A549 (cell line): Measurements from ENCODE around the gene KLK12. TPM values are rescaled to one million over a fixed set of nuclear protein-coding genes. Genes with fewer than 3 reads are reported as not detected.

Source experiments
- ATAC-seq, 2 experiments: fragments of 200-7000 bp in 1 of 2; fragments of >200 bp in 1 of 2; cut with Nextera tagmentation in 1 of 2; cut with Tn5 transposase in 1 of 2; 3 replicates each; pipeline versions ENCODE4 v1.8.0 to v1.9.1; 2018 to 2020; ENCODE audit warnings: mild to moderate bottlenecking in 1 of 2, moderate library complexity in 1 of 2
- CTCF ChIA-PET: fragments of 300-600 bp; sonication (Branson Sonifier 250); formaldehyde crosslinking; extraction: SDS; loops from one replicate; lab custom pipeline; 2021; ENCODE audit warnings: antibody characterized with exemption, inconsistent platforms; lab: Yijun Ruan, JAX
- POLR2A ChIA-PET: fragments of 350-600 bp; formaldehyde crosslinking; extraction: SDS; loops from one replicate; lab custom pipeline; 2021; ENCODE audit warnings: antibody characterized with exemption, inconsistent platforms; lab: Yijun Ruan, JAX
- DNase-seq, 2 experiments: peaks; one replicate each; pipeline versions ENCODE4 v3.0.0 to v3.0.0-alpha.2; 2011 to 2016; ENCODE audit warnings: low read depth in 1 of 2, low spot score in 1 of 2
- FAIRE-seq: peaks from 2 replicates; lab custom pipeline; 2011; peaks lifted over from hg19 to GRCh38; lab: Jason Lieb, UNC
- H3K27ac ChIP-seq, 2 experiments: fragments of >200 bp; sonication (Bioruptor Twin); formaldehyde crosslinking; 3 replicates each; pipeline ENCODE4 v1.5.1; 2016 to 2017
- H3K4me1 ChIP-seq: fragments of >200 bp; sonication (Bioruptor Twin); formaldehyde crosslinking; 3 replicates; pipeline ENCODE4 v1.6.1; 2016
- H3K4me2 ChIP-seq: fragments of >200 bp; sonication (Bioruptor Twin); formaldehyde crosslinking; 3 replicates; pipeline ENCODE4 v1.6.1; 2016
- H3K4me3 ChIP-seq: fragments of >200 bp; sonication (Bioruptor Twin); formaldehyde crosslinking; 3 replicates; pipeline ENCODE4 v1.5.1; 2016
- H3K9me3 ChIP-seq: fragments of >200 bp; sonication (Bioruptor Twin); formaldehyde crosslinking; 3 replicates; pipeline ENCODE4 v1.6.1; 2016
- ATOH8 ChIP-seq: fragments of 250-450 bp; sonication (Bioruptor Pico); IDR thresholded peaks from 2 replicates; pipeline ENCODE4 v1.5.0; 2020; ENCODE audit warnings: low read depth, mild to moderate bottlenecking, moderate library complexity
- CTCF ChIP-seq: fragments of >200 bp; sonication (Bioruptor Twin); formaldehyde crosslinking; IDR thresholded peaks from 3 replicates; pipeline ENCODE4 v1.5.1; 2016
- EP300 ChIP-seq, 2 experiments: fragments of >200 bp; sonication (Bioruptor Twin); formaldehyde crosslinking; IDR thresholded peaks; 2 replicates in 1 of 2; 3 replicates in 1 of 2; pipeline ENCODE4 v1.6.1; 2016 to 2017
- ESRRA ChIP-seq: fragments of 150-350 bp; IDR thresholded peaks from 2 replicates; pipeline ENCODE4 v1.6.1; 2014; ENCODE audit warnings: mild to moderate bottlenecking, low read length, borderline replicate concordance
- HES2 ChIP-seq: fragments of >200 bp; sonication (Bioruptor Twin); formaldehyde crosslinking; IDR thresholded peaks from 2 replicates; pipeline ENCODE4 v1.6.1; 2016
- HOXA7 ChIP-seq: fragments of 250-450 bp; sonication (Bioruptor Pico); IDR thresholded peaks from 2 replicates; pipeline ENCODE4 v1.5.0; 2020; ENCODE audit warnings: mild to moderate bottlenecking, moderate library complexity
- KDM1A ChIP-seq: fragments of 200-600 bp; sonication (generic); IDR thresholded peaks from 2 replicates; pipeline ENCODE4 v1.6.1; 2016; ENCODE audit warnings: low read depth, mild to moderate bottlenecking
- NFE2L2 ChIP-seq: fragments of 150-350 bp; conservative IDR thresholded peaks from 2 replicates; pipeline ENCODE4 v1.6.1; 2014; ENCODE audit warnings: low read length
- RAD21 ChIP-seq, 2 experiments: fragments of >200 bp in 1 of 2; sonication (Bioruptor Twin) in 1 of 2; formaldehyde crosslinking in 1 of 2; IDR thresholded peaks in 1 of 2; conservative IDR thresholded peaks in 1 of 2; 2 replicates in 1 of 2; 3 replicates in 1 of 2; pipeline ENCODE4 v1.6.1; 2012 to 2018; ENCODE audit warnings: inconsistent platforms in 1 of 2
- RARB ChIP-seq: fragments of 250-450 bp; sonication (Bioruptor Pico); IDR thresholded peaks from 2 replicates; pipeline ENCODE4 v1.8.0; 2021; ENCODE audit warnings: mild to moderate bottlenecking, moderate library complexity
- RNF2 ChIP-seq: fragments of 200-600 bp; sonication (generic); IDR thresholded peaks from 2 replicates; pipeline ENCODE4 v1.6.1; 2016; ENCODE audit warnings: low read depth, mild to moderate bottlenecking, antibody characterized with exemption, moderate library complexity, borderline replicate concordance
- SMC3 ChIP-seq: fragments of >200 bp; sonication (Bioruptor Twin); formaldehyde crosslinking; IDR thresholded peaks from 3 replicates; pipeline ENCODE4 v1.6.1; 2018; ENCODE audit warnings: inconsistent platforms
- TFCP2L1 ChIP-seq: fragments of 250-450 bp; sonication (Bioruptor Pico); IDR thresholded peaks from 2 replicates; pipeline ENCODE4 v1.5.0; 2021; ENCODE audit warnings: mild to moderate bottlenecking
- WGBS: methylation state at CpG from one replicate; pipeline ENCODE4 v1.1.6; 2017; ENCODE audit errors: missing lambda C conversion rate; 5-methylcytosine and 5-hydroxymethylcytosine counted together
- polyA plus RNA-seq, 4 experiments: library from polyadenylated mRNA; depleted of rRNA in 3 of 4; stranded (reverse); fragments of >200 nt; fragmentation: RNase III in 1 of 4; extraction: RNeasy Plus Mini Kit Qiagen cat#74134 plus additional on column Dnase treatment in 1 of 4; gene quantifications; 2 replicates in 3 of 4; 3 replicates in 1 of 4; pipeline ENCODE4 v1.2.3, GENCODE V29; 2011 to 2017

The KLK12 gene
- polyA plus RNA-seq, 2 of the 4 experiments (the other 2 are of a cell fraction): not detected

- FAIRE-seq (no peak), DNase-seq (no peak), ATAC-seq (peak; percentile 22 to 30)
- peak overlapping the region; percentile 35 for H3K4me3 ChIP-seq
- WGBS: 22% methylated on average over 12 of the region's 12 CpGs
- CTCF ChIA-PET: interaction anchor here (0.6 to 4.0 kb wide), 6 partner anchors 10 to 164 kb away, joined by 3 to 21 read pairs (median 4); no protein-coding TSS in a partner anchor
- no peaks in the 10 kb centered on the region for H3K9me3 ChIP-seq
- H3K4me2 ChIP-seq: peak overlapping the region; percentile 79
- peaks cover 6% of the 10 kb centered on the region; the same call in 2 of the 3 replicates for H3K4me1 ChIP-seq
- no peak overlapping the region for H3K27ac ChIP-seq
- no peak for TF ChIP-seq RNF2
- no peak for TF ChIP-seq HES2
- no peak for TF ChIP-seq EP300 (IDR thresholded peaks at IDR 0.05)
- no peak for TF ChIP-seq HOXA7 (CRISPR knock-in tag)
- TF ChIP-seq CTCF: no peak
- no peak for TF ChIP-seq ATOH8 (CRISPR knock-in tag)
- POLR2A ChIA-PET: no interaction called here
Measured at GRCh38 chr19:51002089-51002532, 32.7 kb downstream of the KLK12 start.

- DNase-seq (no peak), ATAC-seq (peak in 1 of 2 experiments; percentile 12; a peak in 1 of 6 replicates), FAIRE-seq (no peak)
- peak within 1 kb of the TSS; percentile 35 for H3K4me3 ChIP-seq
- H3K4me2 ChIP-seq: peak within 1 kb of the TSS; percentile 79
- peaks cover 6% of the 10 kb centered on the region; the same call in 2 of the 3 replicates for H3K4me1 ChIP-seq
- no peak within 1 kb of the TSS for H3K27ac ChIP-seq
- TF ChIP-seq RAD21 (conservative IDR thresholded peaks at IDR 0.05 in 1 of 2, IDR thresholded peaks at IDR 0.05 in 1 of 2) (no peak), ESRRA (no peak), SMC3 (no peak)
- no peaks in the 10 kb centered on the region for H3K9me3 ChIP-seq
- ChIA-PET CTCF (interaction anchor here (0.6 to 4.0 kb wide), 3 partner anchors 15 to 39 kb away, joined by 3 to 21 read pairs (median 3); no protein-coding TSS in a partner anchor), POLR2A (no interaction called here)
- 32% methylated on average over 6 of the region's 7 CpGs for WGBS
Measured at GRCh38 chr19:51001515-51001914, 33.3 kb downstream of the KLK12 start, which contains the start of gene KLK8. Gene KLK8, minus strand, starts transcription at chr19:51001604. Its CDS starts 437 bp downstream, at chr19:51001167.

- H3K9me3 ChIP-seq: no peaks in the 10 kb centered on the region
- CTCF ChIA-PET: interaction anchor here (0.6 to 4.0 kb wide), 4 partner anchors 11 to 38 kb away, joined by 3 to 21 read pairs (median 3); no protein-coding TSS in a partner anchor
- 0 out of 6 replicates have a peak, but pooled peaks of 1 of the 2 experiments have one; percentile 15 for ATAC-seq
- FAIRE-seq: no peak
- 0 out of 3 replicates have a peak overlapping the region, but pooled peaks have one; percentile 12 for H3K4me2 ChIP-seq
- peaks cover 6% of the 10 kb centered on the region; the same call in 2 of the 3 replicates for H3K4me1 ChIP-seq
- TF ChIP-seq NFE2L2: no peak
- no peak for TF ChIP-seq KDM1A
- no peak for TF ChIP-seq SMC3
- TF ChIP-seq RARB (CRISPR knock-in tag): no peak
- no peak overlapping the region for H3K4me3 ChIP-seq
- no peak for DNase-seq
- 37% methylated on average over 16 of the region's 16 CpGs for WGBS
- POLR2A ChIA-PET: no interaction called here
- H3K27ac ChIP-seq: no peak overlapping the region
Measured at GRCh38 chr19:51000981-51001380, 33.8 kb downstream of the KLK12 start.

- no peak for ATAC-seq
- Histone ChIP-seq H3K9me3 (no peaks in the 10 kb centered on the region), H3K27ac (no peak overlapping the region), H3K4me1 (peaks cover 6% of the 10 kb centered on the region; the same call in 2 of the 3 replicates), H3K4me2 (no peak overlapping the region), H3K4me3 (no peak overlapping the region)
- DNase-seq: no peak
- WGBS: 76% methylated on average over 10 of the region's 10 CpGs
- no peak for TF ChIP-seq TFCP2L1
- FAIRE-seq: no peak
- POLR2A ChIA-PET: no interaction called here
- CTCF ChIA-PET: interaction anchor here (1.5 kb wide), 1 partner anchor 12 kb away, joined by 3 read pairs; no protein-coding TSS in a partner anchor
Measured at GRCh38 chr19:51000426-51000825, 34.4 kb downstream of the KLK12 start.
